Measurements from ENCODE around the gene ERICH6B.

DNA sequence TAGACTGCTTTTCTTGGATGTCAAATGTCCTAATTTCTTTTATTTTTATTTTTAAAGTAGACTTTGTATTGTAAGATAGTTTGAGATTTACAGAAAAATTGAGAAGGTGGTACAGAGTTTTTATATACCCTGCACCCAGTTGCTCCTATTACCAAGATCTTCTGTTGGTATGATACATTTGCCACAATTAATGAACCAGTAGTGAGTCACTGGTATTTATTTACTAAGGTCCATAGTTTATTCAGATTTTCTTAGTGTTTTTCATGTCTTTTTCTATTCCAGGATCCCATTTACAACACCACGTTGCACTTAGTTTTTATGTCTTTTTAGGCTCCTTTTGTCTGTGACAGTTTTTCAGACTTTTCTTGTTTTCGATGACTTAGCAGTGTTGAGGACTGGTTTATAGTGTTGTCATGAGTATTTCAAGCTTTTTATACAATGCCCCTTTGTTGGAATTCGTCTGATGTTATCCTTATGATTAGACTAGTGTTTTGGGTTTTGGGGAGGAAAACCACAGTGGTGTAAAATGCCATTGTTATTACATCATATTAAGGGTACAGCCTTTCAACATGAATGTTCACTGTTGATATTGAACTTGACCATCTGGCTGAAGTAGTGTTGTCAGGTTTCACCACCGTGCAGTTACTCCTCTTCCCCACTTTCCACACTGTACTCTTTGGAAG, 114.9 kb downstream of the ERICH6B start:
- TF ChIP-seq CTCF (IDR thresholded peaks at IDR 0.05) (no peak), POLR2A (IDR thresholded peaks at IDR 0.05) (no peak)
